Urothelium cell line (cell line): ENCODE measurements around the gene HS3ST3B1.

Experiments used
- DNase-seq: peaks from one replicate; pipeline ENCODE4 v3.0.0; 2011; ENCODE audit warnings: low spot score, mixed read lengths
- FAIRE-seq: peaks from 2 replicates; lab custom pipeline; 2011; peaks lifted over from hg19 to GRCh38; lab: Jason Lieb, UNC

The HS3ST3B1 gene

DNA sequence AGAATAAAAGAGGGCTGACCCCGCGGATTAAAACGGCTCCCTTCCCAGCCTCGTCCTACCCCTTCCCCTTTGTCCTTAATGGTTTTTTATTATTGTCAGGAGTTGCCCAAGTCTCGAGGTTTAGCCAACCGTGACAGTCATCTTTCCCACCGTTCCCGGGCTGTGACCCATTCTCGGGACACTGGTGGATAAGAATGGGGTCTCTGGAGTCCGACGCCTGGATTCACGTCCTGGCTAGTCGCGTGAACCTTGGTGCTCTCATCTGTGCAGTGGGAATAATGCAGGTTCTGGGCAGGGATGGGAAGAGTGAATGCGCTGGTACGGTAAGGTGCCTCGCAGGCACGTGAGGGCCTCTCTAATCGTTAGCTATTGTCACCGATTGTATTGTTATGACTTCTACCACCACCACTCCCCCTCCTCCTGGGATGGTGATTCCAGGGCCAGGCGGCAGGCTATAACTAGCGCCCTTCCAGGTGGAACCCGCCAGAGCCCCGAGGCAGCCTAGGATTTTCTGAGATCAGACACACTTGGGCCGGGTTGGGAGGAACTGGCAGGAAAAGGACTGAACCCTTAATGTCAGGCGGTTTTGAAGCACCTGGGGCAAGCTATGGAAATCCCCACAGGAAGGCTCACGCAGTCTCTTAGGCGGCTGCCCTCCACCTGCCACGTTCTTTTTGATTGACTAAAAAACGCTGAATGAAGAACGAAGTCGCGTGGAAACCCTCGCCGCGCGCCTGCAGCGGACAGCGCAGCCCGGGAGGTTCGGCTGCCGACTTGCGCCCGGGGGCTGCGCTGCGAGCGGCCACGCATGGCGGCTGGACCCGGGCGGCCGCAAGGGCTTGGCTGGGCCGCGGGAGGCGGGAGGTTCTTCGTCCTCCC is 2.7 kb downstream of the HS3ST3B1 start:
- DNase-seq, result no peak
- no peak for FAIRE-seq

DNA sequence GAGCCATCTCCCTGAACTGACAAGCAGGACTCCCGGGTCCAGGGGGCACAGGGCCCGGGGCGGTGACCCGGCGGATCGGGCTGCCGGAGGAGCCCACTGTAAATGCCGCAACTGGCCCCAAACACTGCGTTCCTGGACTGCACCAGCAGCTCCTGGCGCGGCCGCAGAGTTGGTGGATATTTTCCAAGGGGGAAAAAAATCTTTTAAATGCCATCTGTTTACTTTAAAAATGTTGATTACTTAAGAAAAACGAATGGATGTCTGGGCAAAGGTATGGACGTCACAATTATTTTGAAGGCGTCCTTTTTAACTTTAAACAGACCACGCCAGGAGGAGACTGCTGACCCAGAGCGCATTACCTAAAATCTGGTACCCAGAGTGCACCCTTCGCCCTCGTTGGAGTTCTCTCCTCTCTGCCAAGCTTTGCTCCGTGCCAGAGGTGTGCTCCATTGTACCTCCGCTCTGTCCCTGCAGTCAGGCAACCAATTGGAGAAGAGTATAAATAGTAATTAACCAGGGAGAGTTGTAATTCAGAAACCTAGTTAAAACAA is 3.4 kb downstream of the HS3ST3B1 start:
- DNase-seq, result no peak
- FAIRE-seq, result no peak

DNA sequence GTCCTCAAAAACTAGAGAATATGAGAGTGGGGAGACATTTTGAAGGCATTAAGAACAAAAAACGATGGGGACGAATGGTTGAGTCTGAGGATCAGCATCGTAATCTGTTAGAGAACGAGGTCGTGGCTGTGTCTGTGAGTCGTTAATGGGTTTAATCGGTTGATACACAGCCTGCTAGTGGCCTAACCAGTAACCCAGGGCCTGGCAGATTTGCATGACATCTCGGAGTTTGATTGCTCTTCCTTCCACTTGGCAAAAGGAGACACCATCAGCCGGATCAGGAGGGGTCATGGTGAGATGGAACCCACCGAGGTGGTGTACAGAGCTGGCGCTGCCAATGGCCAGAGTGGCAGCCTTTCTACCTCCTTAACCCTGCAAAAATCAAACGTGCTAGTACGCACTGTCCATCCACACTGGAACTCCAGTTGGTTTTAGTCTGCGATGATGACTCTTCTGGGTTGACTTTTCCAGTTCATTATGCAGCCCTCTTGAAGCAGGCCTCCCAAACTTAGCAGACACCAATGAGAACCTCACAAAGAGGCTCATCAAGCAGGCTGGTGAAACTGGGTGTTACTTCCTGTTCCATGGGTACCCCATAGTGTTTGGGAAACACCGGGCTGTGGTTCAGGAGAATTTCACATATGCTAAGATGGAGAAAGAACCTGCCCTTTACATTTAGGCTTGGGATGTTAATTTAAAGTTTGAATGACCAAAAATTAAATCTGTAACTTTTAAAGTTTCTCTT is 4.1 kb downstream of the HS3ST3B1 start:
- no peak for DNase-seq

GRCh38 chr17:14305785-14306496 is 5.1 kb downstream of the HS3ST3B1 start:
- no peak for FAIRE-seq
- DNase-seq, result no peak

More for the DNA sequence above, 4.1 kb downstream of the HS3ST3B1 start:
- no peak for FAIRE-seq

DNA sequence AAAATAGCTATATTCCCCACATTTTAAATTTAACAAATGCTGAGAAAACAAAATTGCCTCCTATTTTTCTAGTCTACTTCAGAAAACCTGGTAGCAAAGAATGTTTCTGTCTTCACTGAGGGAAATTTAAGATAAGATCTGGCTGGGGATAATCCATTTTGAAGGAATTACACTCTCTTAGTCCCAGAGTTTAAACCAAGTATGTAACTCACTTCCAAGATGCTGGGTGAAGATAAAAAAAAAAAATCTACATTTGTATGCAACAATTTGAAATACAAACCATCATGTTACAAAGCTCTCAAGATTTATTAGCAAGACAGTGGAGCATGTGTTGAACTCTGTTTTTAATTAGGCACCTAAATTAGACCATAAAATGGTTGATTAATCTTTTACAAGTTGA is 5.7 kb downstream of the HS3ST3B1 start:
- FAIRE-seq (no peak), DNase-seq (no peak)

GRCh38 chr17:14307560-14308024 is 6.7 kb downstream of the HS3ST3B1 start:
- FAIRE-seq (no peak), DNase-seq (no peak)

- FAIRE-seq (no peak), DNase-seq (no peak)
These were observed 7.7 kb downstream of the HS3ST3B1 start for GRCh38 chr17:14308636-14308964.

DNA sequence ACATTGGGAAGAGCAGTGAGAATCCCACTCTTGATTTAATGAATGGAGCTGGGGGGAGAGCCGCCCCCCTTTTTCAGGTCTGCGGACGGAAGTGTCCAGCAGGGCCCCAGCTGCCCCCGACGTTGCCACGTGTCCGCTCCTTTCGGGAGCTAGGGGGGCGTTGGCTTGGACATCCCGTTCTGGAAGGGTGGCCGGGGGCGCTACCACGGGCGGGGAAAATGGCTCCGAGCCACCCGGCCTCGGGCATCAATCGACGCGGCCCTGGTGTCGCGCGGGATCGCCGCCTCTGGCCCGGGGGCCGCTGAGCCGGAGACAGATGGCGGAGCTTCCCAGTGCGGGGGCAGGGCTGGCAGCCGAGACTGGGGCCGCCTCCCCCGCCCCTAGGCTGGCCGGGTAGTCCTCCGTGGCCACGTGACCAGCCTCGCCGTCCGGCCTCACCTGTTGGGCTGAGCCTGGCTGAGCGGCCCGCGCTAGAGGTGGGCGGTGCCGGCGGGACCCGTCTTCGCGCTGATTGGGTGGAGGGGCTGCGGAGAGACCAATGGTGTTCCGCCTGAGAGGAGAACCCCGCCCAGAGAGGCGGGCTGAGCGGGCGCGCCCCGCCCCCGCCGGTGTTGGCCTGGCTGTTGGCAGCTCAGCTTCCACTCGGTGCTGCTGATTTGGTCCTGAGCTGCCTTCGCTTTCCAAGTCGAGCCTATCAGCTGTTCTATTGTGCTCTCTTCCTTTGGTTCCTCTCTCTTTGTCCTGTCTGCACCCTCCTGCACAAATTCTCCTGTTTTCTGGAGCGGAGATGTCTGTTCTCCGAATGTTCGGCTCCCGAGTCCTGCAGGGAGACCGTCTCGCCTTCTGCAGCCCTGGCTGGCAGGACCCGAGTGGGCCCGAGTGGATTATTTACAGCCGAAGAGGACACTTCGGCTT is 8.3 kb downstream of the HS3ST3B1 start:
- FAIRE-seq (no peak), DNase-seq (peak; percentile 79)

DNA sequence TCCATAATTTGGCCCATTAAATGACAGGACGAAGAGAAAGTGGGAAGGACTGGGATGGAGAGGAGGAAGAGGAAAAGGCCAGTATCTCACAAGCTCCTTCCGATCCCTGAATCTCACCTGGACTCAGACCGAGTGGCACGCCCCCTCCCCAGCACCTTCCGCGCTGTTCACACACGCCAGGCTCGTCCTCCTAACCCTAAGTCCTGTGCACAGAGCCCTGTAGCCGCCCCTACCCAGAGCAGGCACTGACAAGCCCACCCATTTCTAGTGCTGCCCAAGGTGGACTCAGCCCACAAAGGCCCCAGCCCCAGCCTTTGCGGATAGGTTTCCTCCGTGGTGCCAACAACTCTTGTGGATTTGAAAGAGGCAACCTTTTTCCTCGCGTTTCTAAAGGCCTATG is 9.2 kb downstream of the HS3ST3B1 start:
- no peak for DNase-seq
- no peak for FAIRE-seq

DNA sequence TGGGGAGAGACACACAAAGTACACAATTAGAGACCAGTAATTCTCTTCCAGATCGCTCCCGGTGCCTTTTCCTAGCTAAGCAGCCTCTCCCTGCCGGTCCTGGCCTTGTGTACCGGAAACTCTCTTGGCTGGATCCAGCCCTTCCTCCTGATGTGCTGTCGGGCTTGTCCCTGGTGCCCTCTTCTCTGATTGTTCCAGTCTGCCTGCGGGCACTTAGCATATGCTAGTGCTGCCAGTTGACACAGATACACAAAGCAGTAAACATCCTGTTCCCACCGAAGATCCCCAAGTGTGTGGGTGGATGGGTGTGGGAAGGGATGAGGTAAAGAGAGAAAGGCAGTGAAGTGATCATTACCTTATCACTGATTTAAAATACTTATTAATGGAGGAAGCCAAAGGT is 9.7 kb downstream of the HS3ST3B1 start:
- DNase-seq (no peak), FAIRE-seq (no peak)

DNA sequence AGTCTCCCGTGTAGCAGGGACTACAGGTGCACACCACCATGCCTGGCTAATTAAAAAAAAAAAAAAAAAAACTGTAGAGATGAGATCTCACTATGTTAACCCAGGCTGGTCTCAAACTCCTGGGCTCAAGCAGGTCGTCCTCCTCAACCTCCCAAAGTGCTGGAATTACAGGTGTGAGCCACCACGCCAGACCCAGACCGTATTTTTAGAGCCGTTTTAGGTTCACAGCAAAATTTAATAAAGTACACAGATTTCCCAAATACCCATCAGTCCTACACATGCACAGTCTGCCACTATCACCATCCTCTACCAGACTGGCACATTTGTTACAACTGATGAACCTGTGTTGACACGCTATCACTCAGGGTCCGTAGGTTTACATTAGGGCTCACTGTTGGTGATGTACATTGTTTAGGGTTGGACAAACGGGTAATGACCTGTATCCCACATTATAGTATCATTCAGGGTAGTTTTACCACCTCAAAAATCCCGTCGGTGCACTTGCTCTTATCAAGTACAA is 10.4 kb downstream of the HS3ST3B1 start:
- no peak for DNase-seq
- no peak for FAIRE-seq

DNA sequence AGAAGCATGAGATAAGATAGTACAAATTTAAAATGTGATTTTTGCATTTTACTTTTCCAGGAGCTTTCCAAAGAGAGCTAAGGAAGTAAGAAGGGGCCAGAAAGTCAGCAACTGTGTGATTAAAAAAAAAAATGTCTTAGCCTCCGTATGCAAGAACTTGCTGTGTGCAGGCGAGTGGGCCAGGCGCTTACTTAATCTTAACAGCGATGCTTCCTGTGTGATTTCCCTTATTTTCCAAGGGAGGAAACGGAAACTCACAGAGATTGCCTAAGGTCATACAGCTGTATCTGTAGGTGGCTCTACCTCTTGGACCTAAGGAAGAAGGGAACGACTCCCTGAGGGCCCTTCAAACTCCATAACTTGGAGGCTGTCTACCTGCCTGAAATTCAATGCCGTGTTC is 11.1 kb downstream of the HS3ST3B1 start:
- DNase-seq, result no peak

DNA sequence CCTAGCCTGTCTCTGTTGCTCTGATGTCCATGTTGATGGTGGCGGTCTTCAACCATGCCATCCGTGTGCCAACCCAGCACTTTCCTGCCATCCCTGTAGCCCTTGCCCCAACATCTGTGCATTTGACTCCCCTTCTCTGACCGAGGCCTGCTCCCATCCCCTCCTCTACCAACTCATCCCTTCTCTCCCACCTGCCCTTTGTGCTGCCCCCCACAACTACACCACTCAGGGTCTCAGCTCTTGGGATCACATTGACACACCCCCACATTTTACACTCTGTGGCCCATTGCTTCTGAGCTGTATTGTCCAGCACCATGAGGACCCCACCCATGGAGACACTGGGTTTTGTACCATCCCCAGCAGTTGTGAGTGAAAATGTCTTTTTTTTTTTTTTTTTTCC is 11.6 kb downstream of the HS3ST3B1 start:
- FAIRE-seq, result no peak

More for the DNA sequence above, 11.1 kb downstream of the HS3ST3B1 start:
- no peak for FAIRE-seq

DNA sequence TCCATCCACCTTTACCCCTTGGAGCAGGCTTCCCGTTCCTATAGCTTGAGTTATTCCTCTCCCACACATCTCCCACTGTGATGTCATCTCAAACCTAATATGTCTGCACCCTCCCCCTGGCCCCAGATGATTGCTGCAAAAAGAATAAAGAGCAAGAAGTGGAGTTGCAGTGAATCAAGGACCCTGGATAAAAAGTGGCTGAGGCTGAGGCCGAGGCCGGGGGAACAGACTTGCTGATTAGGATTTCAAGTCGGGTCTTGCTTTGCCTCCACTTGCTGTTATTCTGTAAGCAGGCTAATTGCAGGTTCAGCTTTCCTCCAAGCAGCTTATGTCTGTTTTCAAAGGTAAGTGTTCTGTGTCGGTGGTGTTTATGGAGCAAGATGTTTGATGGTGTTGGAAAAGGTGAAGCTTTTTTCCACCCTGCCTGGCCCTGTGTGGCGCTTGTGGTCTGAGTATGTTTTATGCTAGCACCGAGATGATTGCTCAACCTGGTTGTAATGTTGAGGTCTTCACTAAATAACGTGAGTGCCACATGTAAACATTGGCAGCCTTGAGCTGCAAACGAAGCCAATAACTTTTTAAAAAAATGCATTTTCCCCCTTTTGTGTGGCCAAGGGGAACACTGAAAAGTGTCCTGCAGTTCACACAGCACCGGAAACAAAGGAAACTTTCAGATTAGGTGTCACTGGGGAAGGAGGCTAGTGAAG is 15.4 kb downstream of the HS3ST3B1 start:
- DNase-seq, result no peak
- FAIRE-seq, result no peak

More for the DNA sequence above, 11.6 kb downstream of the HS3ST3B1 start:
- no peak for DNase-seq

- FAIRE-seq, result no peak
- DNase-seq, result no peak
These were observed 16.5 kb downstream of the HS3ST3B1 start for GRCh38 chr17:14317383-14317782.

- no peak for FAIRE-seq
- DNase-seq, result no peak
These were observed 17.4 kb downstream of the HS3ST3B1 start for GRCh38 chr17:14318109-14318917.

DNA sequence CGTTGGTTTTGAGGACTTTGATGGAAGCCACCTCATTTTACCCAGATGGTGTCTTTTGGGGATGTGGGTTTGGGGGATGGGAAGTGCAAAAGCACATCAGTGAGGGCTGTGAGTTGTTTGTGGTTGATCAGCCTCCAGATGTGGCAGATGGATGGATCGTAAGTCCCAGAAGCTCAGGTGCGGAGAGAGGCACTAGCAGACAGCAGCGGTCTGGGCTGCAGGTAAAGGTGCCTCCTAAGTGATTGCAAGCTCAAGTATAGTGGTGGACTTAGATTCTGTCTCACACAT is 18.0 kb downstream of the HS3ST3B1 start:
- FAIRE-seq (no peak), DNase-seq (no peak)

GRCh38 chr17:14320098-14320497 is 19.2 kb downstream of the HS3ST3B1 start:
- FAIRE-seq, result no peak
- no peak for DNase-seq
